H1 (cell line): Measurements from ENCODE around the gene RAB40C. TPM values are rescaled to one million over a fixed set of nuclear protein-coding genes. Genes with fewer than 3 reads are reported as not detected.

Experiments
- CTCF ChIA-PET: fragments of 300-600 bp; sonication (Branson Sonifier 250); formaldehyde crosslinking; loops from one replicate; lab custom pipeline; 2021; ENCODE audit not compliant: partially characterized antibody; lab: Charles Lee
- POLR2A ChIA-PET: fragments of 300-600 bp; sonication (Branson Sonifier 250); formaldehyde crosslinking; loops from one replicate; lab custom pipeline; 2021; ENCODE audit warnings: inconsistent platforms; ENCODE audit not compliant: partially characterized antibody; lab: Charles Lee
- DNase-seq, 2 experiments: peaks; one replicate each; pipeline versions ENCODE4 v3.0.0 to v3.0.0-alpha.2; 2010 to 2022; ENCODE audit warnings: low spot score in 2 of 2, low read depth in 1 of 2, mixed read lengths in 1 of 2
- FAIRE-seq: peaks from 2 replicates; lab custom pipeline; 2011; peaks lifted over from hg19 to GRCh38; lab: Jason Lieb, UNC
- H2AFZ ChIP-seq: 2 replicates; pipeline ENCODE4 v1.8.1; 2012; ENCODE audit warnings: low read length, inconsistent platforms
- H2AK5ac ChIP-seq: 2 replicates; pipeline ENCODE4 v1.6.1; 2013; ENCODE audit warnings: low read depth, low read length
- H2BK120ac ChIP-seq: replicated peaks from 2 replicates; pipeline ENCODE3; 2013; ENCODE audit warnings: low read depth, low read length, inconsistent platforms
- H2BK12ac ChIP-seq: 2 replicates; pipeline ENCODE4 v1.6.1; 2013; ENCODE audit warnings: low read depth, low read length
- H2BK15ac ChIP-seq: 2 replicates; pipeline ENCODE4 v1.6.1; 2013; ENCODE audit warnings: low read length
- H2BK20ac ChIP-seq: 2 replicates; pipeline ENCODE4 v1.6.1; 2013; ENCODE audit warnings: low read length
- H2BK5ac ChIP-seq: 2 replicates; pipeline ENCODE4 v1.6.1; 2013; ENCODE audit warnings: low read depth, low read length
- H3K14ac ChIP-seq: 2 replicates; pipeline ENCODE4 v1.6.1; 2013; ENCODE audit warnings: inconsistent platforms; ENCODE audit not compliant: insufficient read length
- H3K18ac ChIP-seq: 2 replicates; pipeline ENCODE4 v1.6.1; 2013; ENCODE audit warnings: low read length; ENCODE audit errors: extremely low read depth
- H3K23ac ChIP-seq: 2 replicates; pipeline ENCODE4 v1.6.1; 2013; ENCODE audit warnings: inconsistent platforms; ENCODE audit not compliant: insufficient read length
- H3K23me2 ChIP-seq: 2 replicates; pipeline ENCODE4 v1.6.1; 2013; ENCODE audit warnings: low read depth, low read length
- H3K27ac ChIP-seq: 2 replicates; pipeline ENCODE4 v1.6.1; 2011; ENCODE audit warnings: low read depth, low read length, inconsistent platforms
- H3K27me3 ChIP-seq, 4 experiments: replicated peaks in 1 of 4; 1 replicate in 1 of 4; 2 replicates in 3 of 4; pipeline versions ENCODE4 v1.6.1 to v1.8.1; 2011 to 2013; ENCODE audit warnings: low read length in 3 of 4, mild to moderate bottlenecking in 3 of 4, inconsistent platforms in 2 of 4, mixed read lengths in 2 of 4, moderate library complexity in 1 of 4; ENCODE audit not compliant: control insufficient read depth in 3 of 4, insufficient read depth in 3 of 4; ENCODE audit errors: extremely low read depth in 1 of 4
- H3K36me3 ChIP-seq, 4 experiments: 2 replicates each; pipeline versions ENCODE4 v1.6.1 to v1.8.1; 2011 to 2013; ENCODE audit warnings: mild to moderate bottlenecking in 4 of 4, low read length in 3 of 4, moderate library complexity in 2 of 4, control low read depth in 1 of 4, inconsistent platforms in 1 of 4; ENCODE audit not compliant: insufficient read depth in 4 of 4, control insufficient read depth in 2 of 4
- H3K4ac ChIP-seq: replicated peaks from 2 replicates; pipeline ENCODE3; 2013; ENCODE audit warnings: low read length, low read depth, mixed read lengths, inconsistent platforms; ENCODE audit not compliant: insufficient read length
- H3K4me1 ChIP-seq, 4 experiments: replicated peaks in 1 of 4; 1 replicate in 1 of 4; 2 replicates in 3 of 4; pipeline versions ENCODE4 v1.6.1 to v1.8.1; 2011 to 2013; ENCODE audit warnings: low read length in 3 of 4, inconsistent platforms in 2 of 4, mixed read lengths in 1 of 4; ENCODE audit not compliant: insufficient read depth in 4 of 4, control insufficient read depth in 3 of 4
- H3K4me2 ChIP-seq, 2 experiments: 2 replicates each; pipeline versions ENCODE4 v1.6.1 to v1.8.1; 2011 to 2013; ENCODE audit warnings: low read depth in 2 of 2, low read length in 2 of 2, control low read depth in 1 of 2, inconsistent platforms in 1 of 2, mild to moderate bottlenecking in 1 of 2; ENCODE audit not compliant: insufficient read depth in 1 of 2
- H3K4me3 ChIP-seq, 4 experiments: fragments of 200-600, 300-600 bp in 1 of 4; sonication (generic), shearing (Covaris generic), sonication (Bioruptor Twin) in 1 of 4; 2 replicates each; pipeline versions ENCODE4 v1.5.1 to v1.8.1; 2011 to 2016; ENCODE audit warnings: low read length in 4 of 4, low read depth in 3 of 4, control low read depth in 2 of 4, inconsistent platforms in 2 of 4, mild to moderate bottlenecking in 2 of 4, mixed read lengths in 1 of 4, moderate library complexity in 1 of 4; ENCODE audit not compliant: insufficient read depth in 2 of 4; ENCODE audit errors: extremely low read depth in 1 of 4
- H3K56ac ChIP-seq: replicated peaks from 2 replicates; pipeline ENCODE3; 2013; ENCODE audit warnings: low read depth, mild to moderate bottlenecking, mixed read lengths, low read length, inconsistent platforms; ENCODE audit not compliant: insufficient read length
- H3K79me1 ChIP-seq: 2 replicates; pipeline ENCODE4 v1.6.1; 2013; ENCODE audit warnings: low read depth, low read length, control low read depth
- H3K79me2 ChIP-seq, 2 experiments: 2 replicates each; pipeline versions ENCODE4 v1.6.1 to v1.8.1; 2012 to 2013; ENCODE audit warnings: low read length in 2 of 2, mild to moderate bottlenecking in 2 of 2, inconsistent platforms in 1 of 2; ENCODE audit not compliant: insufficient read depth in 2 of 2, control insufficient read depth in 1 of 2
- H3K9ac ChIP-seq, 4 experiments: replicated peaks in 1 of 4; 1 replicate in 1 of 4; 2 replicates in 3 of 4; pipeline versions ENCODE4 v1.6.1 to v1.8.1; 2011 to 2013; ENCODE audit warnings: low read depth in 3 of 4, low read length in 3 of 4, control low read depth in 2 of 4, mild to moderate bottlenecking in 2 of 4, moderate library complexity in 2 of 4, inconsistent platforms in 1 of 4; ENCODE audit errors: extremely low read depth in 1 of 4
- H3K9me3 ChIP-seq, 2 experiments: 2 replicates each; pipeline versions ENCODE4 v1.6.1 to v1.8.1; 2012 to 2013; ENCODE audit warnings: mild to moderate bottlenecking in 2 of 2, moderate library complexity in 2 of 2, control low read depth in 1 of 2, inconsistent platforms in 1 of 2, low read depth in 1 of 2, low read length in 1 of 2, mixed read lengths in 1 of 2; ENCODE audit not compliant: insufficient read depth in 2 of 2
- H4K20me1 ChIP-seq, 2 experiments: replicated peaks in 1 of 2; 2 replicates each; pipeline versions ENCODE3 to v1.8.1; 2011 to 2013; ENCODE audit warnings: inconsistent platforms in 2 of 2, low read length in 2 of 2, mild to moderate bottlenecking in 1 of 2; ENCODE audit not compliant: insufficient read depth in 2 of 2, control insufficient read depth in 1 of 2
- H4K5ac ChIP-seq: 2 replicates; pipeline ENCODE4 v1.6.1; 2013; ENCODE audit warnings: low read length, low read depth, mixed read lengths, inconsistent platforms; ENCODE audit not compliant: insufficient read length
- H4K8ac ChIP-seq: 2 replicates; pipeline ENCODE4 v1.8.0; 2013; ENCODE audit warnings: mild to moderate bottlenecking, moderate library complexity, low read length, inconsistent platforms; ENCODE audit not compliant: insufficient read depth; ENCODE audit errors: extremely low read depth
- H4K91ac ChIP-seq: replicated peaks from 2 replicates; pipeline ENCODE3; 2013; ENCODE audit warnings: low read length, mixed read lengths, inconsistent platforms; ENCODE audit not compliant: insufficient read length
- CHD1 ChIP-seq: IDR thresholded peaks from 2 replicates; pipeline ENCODE4 v1.6.1; 2012; ENCODE audit warnings: low read depth, low read length, improper control_type of control experiment
- NRF1 ChIP-seq: IDR thresholded peaks from 2 replicates; pipeline ENCODE4 v1.6.1; 2011; ENCODE audit warnings: mild to moderate bottlenecking, low read depth, low read length, improper control_type of control experiment
- RNF2 ChIP-seq: fragments of 200-900, 300-1000 bp; sonication (generic); IDR thresholded peaks from 2 replicates; pipeline ENCODE4 v1.7.1; 2016; ENCODE audit warnings: borderline replicate concordance, low read depth, mild to moderate bottlenecking, antibody characterized with exemption, low read length; ENCODE audit not compliant: poor library complexity, severe bottlenecking; ENCODE audit errors: missing control alignments
- SRF ChIP-seq: IDR thresholded peaks from 2 replicates; pipeline ENCODE4 v1.6.1; 2011; ENCODE audit warnings: mild to moderate bottlenecking, low read depth, low read length, moderate library complexity
- WGBS, 2 experiments: shearing (Covaris generic) in 1 of 2; methylation state at CpG; one replicate each; pipeline versions ENCODE4 v1.1.6 to v1.1.7; 2013 to 2015; ENCODE audit warnings: low lambda C conversion rate in 2 of 2, mixed read lengths in 2 of 2, inconsistent platforms in 1 of 2, low coverage in 1 of 2, missing lambda C conversion rate in 1 of 2; ENCODE audit not compliant: insufficient replicate concordance in 2 of 2, insufficient coverage in 1 of 2, insufficient read length in 1 of 2; ENCODE audit errors: extremely low coverage in 1 of 2, missing lambda C conversion rate in 1 of 2; 5-methylcytosine and 5-hydroxymethylcytosine counted together
- polyA plus RNA-seq, 7 experiments: library from polyadenylated mRNA; depleted of rRNA in 3 of 7; stranded (reverse) in 5 of 7; unstranded in 2 of 7; fragments of >200 nt in 5 of 7; fragments of 200-250 nt in 2 of 7; gene quantifications; 1 replicate in 5 of 7; 2 replicates in 1 of 7; 4 replicates in 1 of 7; pipeline versions ENCODE4 v1.2.1 to v1.2.3, GENCODE V29; 2011 to 2013; ENCODE audit warnings: missing spikeins in 2 of 7, mixed read lengths in 2 of 7
- total RNA-seq: library from RNA; stranded (reverse); fragmentation: NEBNext Ultra II Directional; extraction: Animal tissue kit (Norgen Biotek cat#: 25700); gene quantifications from 2 replicates; pipeline ENCODE4 v1.2.1, GENCODE V29; 2021

Gene RAB40C
- total and polyA plus RNA-seq, 2 of the 8 experiments (the other 6 are each of a cell fraction or from before 2014, with no cell fraction given), result 13.9 to 15.6 TPM

DNA sequence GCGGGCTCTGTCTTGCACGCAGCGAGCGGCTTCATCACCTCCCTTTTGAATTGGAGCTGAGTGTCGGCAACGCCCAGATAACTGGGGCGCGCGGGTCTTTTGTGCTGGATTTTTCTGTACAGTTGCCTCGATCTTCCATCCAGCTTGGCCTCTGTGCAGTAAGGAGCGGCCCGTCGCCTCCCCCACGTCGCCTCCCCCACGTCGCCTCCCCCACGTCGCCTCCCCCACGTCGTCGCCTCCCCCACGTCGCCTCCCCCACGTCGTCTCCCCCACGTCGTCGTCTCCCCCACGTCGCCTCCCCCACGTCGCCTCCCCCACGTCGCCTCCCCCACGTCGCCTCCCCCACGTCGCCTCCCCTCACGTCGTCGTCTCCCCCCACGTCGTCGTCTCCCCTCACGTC lies 45.3 kb upstream of the RAB40C start:
- CTCF ChIA-PET, result interaction anchor here (1.0 to 1.8 kb wide), 4 partner anchors 25 to 104 kb away, joined by 3 to 8 read pairs (median 3); partner anchors contain the start of gene WDR90
- no peak overlapping the region for H2AFZ ChIP-seq
- peaks cover 0 to 15% of the 10 kb centered on the region in 2 experiments for H4K20me1 ChIP-seq
- H3K79me2 ChIP-seq, result peaks cover 0 to 21% of the 10 kb centered on the region in 2 experiments; a peak in 1 of 4 replicates
- no peaks in the 10 kb centered on the region; a peak in 1 of 4 replicates for H3K9me3 ChIP-seq
- H2AK5ac ChIP-seq, result no peak overlapping the region
- H3K79me1 ChIP-seq, result peaks cover 8% of the 10 kb centered on the region
- no peak overlapping the region for H4K91ac ChIP-seq
- H3K4ac ChIP-seq, result no peak overlapping the region
- H3K23ac ChIP-seq, result no peak overlapping the region
- no peak overlapping the region for H3K14ac ChIP-seq
- peaks cover 0 to 15% (median 0%) of the 10 kb centered on the region in 4 experiments; a peak in 2 of 8 replicates for H3K36me3 ChIP-seq
- no peak for DNase-seq
- H4K8ac ChIP-seq, result no peak overlapping the region
- no peak overlapping the region for H4K5ac ChIP-seq
- 100% methylated on average over 4 to 9 of the region's 46 CpGs for WGBS, 2 experiments
- no peak overlapping the region for H3K9ac ChIP-seq
- TF ChIP-seq NRF1 (no peak), CHD1 (no peak), RNF2 (no peak), SRF (no peak)
- no peak overlapping the region for H3K4me3 ChIP-seq
- H3K18ac ChIP-seq, result no peak overlapping the region
- H2BK5ac ChIP-seq, result no peak overlapping the region
- H3K56ac ChIP-seq, result no peak overlapping the region
- H3K23me2 ChIP-seq, result no peaks in the 10 kb centered on the region
- POLR2A ChIA-PET, result interaction anchor here (0.9 to 2.2 kb wide), 4 partner anchors 11 to 143 kb away, joined by 3 to 4 read pairs (median 3); partner anchors contain the start of gene DECR2
- H3K4me1 ChIP-seq, result no peaks in the 10 kb centered on the region
- H3K27me3 ChIP-seq, result no peaks in the 10 kb centered on the region
- H2BK12ac ChIP-seq, result no peak overlapping the region
- FAIRE-seq, result no peak
- H2BK120ac ChIP-seq, result no peak overlapping the region
- no peak overlapping the region for H3K4me2 ChIP-seq
- H2BK20ac ChIP-seq, result no peak overlapping the region
- H2BK15ac ChIP-seq, result no peak overlapping the region
- H3K27ac ChIP-seq, result no peak overlapping the region
